ENCODE results near the gene SPACA6.

Gene SPACA6

GRCh38 chr19:51689751-51690453 lies 3.2 kb upstream of the SPACA6 start:
- no peak for DNase-seq

GRCh38 chr19:51690454-51691073 lies 2.6 kb upstream of the SPACA6 start:
- DNase-seq, result no peak

GRCh38 chr19:51691074-51691583 lies 2.0 kb upstream of the SPACA6 start:
- no peak for DNase-seq

GRCh38 chr19:51691584-51692428 lies 1.3 kb upstream of the SPACA6 start:
- no peak for DNase-seq

GRCh38 chr19:51692468-51692867 lies 662 bp upstream of the SPACA6 start:
- no peak for DNase-seq

- no peak for DNase-seq
Observed at GRCh38 chr19:51693819-51694218, 689 bp downstream of the SPACA6 start.

GRCh38 chr19:51694318-51695085 lies 1.4 kb downstream of the SPACA6 start:
- no peak for DNase-seq

- no peak for DNase-seq
Observed at GRCh38 chr19:51695088-51695487, 2.0 kb downstream of the SPACA6 start.

- no peak for DNase-seq
Observed at GRCh38 chr19:51695702-51696315, 2.7 kb downstream of the SPACA6 start.

GRCh38 chr19:51696606-51697005 lies 3.5 kb downstream of the SPACA6 start:
- no peak for DNase-seq

GRCh38 chr19:51697169-51697776 lies 4.1 kb downstream of the SPACA6 start:
- no peak for DNase-seq

GRCh38 chr19:51698296-51698695 lies 5.2 kb downstream of the SPACA6 start:
- no peak for DNase-seq

- no peak for DNase-seq
Observed at GRCh38 chr19:51699170-51699569, 6.0 kb downstream of the SPACA6 start.

- DNase-seq, result no peak
Observed at GRCh38 chr19:51701468-51702100, 8.5 kb downstream of the SPACA6 start.

GRCh38 chr19:51702103-51702824 lies 9.1 kb downstream of the SPACA6 start:
- no peak for DNase-seq

- no peak for DNase-seq
Observed at GRCh38 chr19:51702825-51703574, 9.9 kb downstream of the SPACA6 start.

- DNase-seq, result peak; percentile 92
Observed at GRCh38 chr19:51703575-51704515, 10.7 kb downstream of the SPACA6 start.

GRCh38 chr19:51704626-51705025 lies 11.5 kb downstream of the SPACA6 start:
- no peak for DNase-seq

GRCh38 chr19:51706296-51706695 lies 13.2 kb downstream of the SPACA6 start:
- DNase-seq, result no peak

Measured in activated gamma-delta T cell (primary cell).